Rectal smooth muscle tissue (tissue), 1 donor: ENCODE data around the gene MARCO.

Experiments
- H3K27ac ChIP-seq: one replicate; pipeline ENCODE4 v1.7.0; 2013; ENCODE audit warnings: low read depth, low read length, inconsistent platforms
- H3K27me3 ChIP-seq: one replicate; pipeline ENCODE4 v1.7.0; 2013; ENCODE audit warnings: low read length; ENCODE audit not compliant: control insufficient read depth, insufficient read depth
- H3K36me3 ChIP-seq: one replicate; pipeline ENCODE4 v1.7.0; 2013; ENCODE audit warnings: low read length; ENCODE audit not compliant: control insufficient read depth, insufficient read depth
- H3K4me1 ChIP-seq: one replicate; pipeline ENCODE4 v1.7.0; 2013; ENCODE audit warnings: low read length; ENCODE audit not compliant: control insufficient read depth, insufficient read depth
- H3K4me3 ChIP-seq: one replicate; pipeline ENCODE4 v1.7.0; 2013; ENCODE audit warnings: low read length
- H3K9ac ChIP-seq: one replicate; pipeline ENCODE4 v1.7.0; 2013; ENCODE audit warnings: low read length

MARCO gene

DNA sequence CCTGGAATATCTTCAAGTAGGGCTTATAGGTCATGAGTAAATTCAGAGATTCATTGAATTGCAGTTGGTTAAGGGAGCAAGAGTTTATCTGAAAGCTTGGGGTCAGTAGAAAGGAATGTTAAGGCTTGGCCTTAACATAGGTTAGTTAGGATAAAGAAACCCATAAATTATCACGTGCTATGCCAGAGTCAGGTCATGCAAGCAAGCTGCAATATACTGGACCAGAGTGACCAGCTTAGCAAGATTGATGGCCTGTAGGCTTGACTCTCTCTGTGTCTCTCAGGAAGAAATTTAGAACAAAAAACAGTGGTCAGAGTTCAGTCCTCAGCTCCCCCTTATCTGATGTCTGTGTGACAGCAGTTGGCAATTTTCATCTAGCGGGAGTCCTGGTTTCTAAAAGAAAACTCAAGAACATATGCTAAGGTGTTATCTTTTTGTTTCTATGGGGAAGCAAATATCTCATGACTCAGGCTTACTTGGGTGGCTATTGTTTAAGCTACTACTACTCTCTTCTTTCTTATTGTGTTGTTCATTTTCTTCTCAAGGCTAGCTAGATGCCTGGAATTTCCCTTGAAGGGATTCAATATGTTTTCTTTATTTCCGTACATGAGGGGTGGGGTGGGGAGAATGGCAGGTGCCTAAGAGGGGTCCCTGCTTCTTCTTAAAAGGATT is 28.7 kb upstream of the MARCO start:
- H3K27ac ChIP-seq, result no peak overlapping the region
- no peaks in the 10 kb centered on the region for H3K27me3 ChIP-seq
- H3K4me1 ChIP-seq, result no peaks in the 10 kb centered on the region
- H3K36me3 ChIP-seq, result no peaks in the 10 kb centered on the region
- H3K4me3 ChIP-seq, result no peak overlapping the region
- H3K9ac ChIP-seq, result no peak overlapping the region

DNA sequence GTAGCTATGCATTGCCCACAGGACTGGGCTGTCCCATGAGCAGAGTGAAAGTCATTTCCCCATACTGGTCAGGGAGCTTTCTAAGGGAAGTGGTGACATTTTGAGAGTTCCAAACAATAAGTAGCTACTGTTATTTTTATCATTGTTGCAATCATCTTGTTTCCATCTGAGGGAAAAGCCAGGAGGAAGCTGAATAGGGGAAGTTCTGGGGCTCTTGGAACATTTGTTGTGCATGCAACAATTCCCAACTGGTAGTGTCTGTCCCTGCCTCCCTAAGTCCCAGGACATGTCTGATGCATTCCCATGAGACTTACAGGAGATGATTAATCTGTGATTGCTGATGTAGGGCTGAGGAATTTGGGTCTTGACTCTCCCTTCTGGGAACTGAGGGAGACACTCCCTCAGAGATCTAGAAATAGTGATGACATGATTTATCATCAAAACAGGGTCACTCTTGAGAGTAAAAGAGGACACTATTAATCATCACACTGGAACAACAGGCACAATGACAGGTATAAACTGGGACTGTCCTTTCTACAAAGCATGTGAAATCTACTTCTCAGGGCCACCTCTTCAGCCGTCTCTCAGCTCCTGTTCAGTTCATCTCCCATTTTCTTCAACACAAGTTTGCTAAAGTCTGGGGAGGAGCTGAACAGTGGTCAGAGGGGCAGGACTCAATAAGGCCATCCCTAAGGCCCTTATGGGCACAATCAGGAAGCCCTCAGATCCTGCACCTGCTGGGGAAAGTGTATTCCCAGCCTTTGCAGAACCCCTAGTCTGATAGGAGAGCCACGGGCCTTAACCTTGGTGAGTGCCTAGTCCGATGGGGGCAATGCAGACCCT is 28.0 kb upstream of the MARCO start:
- H3K9ac ChIP-seq, result no peak overlapping the region
- H3K4me3 ChIP-seq, result no peak overlapping the region
- no peak overlapping the region for H3K27ac ChIP-seq
- H3K27me3 ChIP-seq, result no peaks in the 10 kb centered on the region
- H3K36me3 ChIP-seq, result no peaks in the 10 kb centered on the region
- H3K4me1 ChIP-seq, result no peaks in the 10 kb centered on the region

DNA sequence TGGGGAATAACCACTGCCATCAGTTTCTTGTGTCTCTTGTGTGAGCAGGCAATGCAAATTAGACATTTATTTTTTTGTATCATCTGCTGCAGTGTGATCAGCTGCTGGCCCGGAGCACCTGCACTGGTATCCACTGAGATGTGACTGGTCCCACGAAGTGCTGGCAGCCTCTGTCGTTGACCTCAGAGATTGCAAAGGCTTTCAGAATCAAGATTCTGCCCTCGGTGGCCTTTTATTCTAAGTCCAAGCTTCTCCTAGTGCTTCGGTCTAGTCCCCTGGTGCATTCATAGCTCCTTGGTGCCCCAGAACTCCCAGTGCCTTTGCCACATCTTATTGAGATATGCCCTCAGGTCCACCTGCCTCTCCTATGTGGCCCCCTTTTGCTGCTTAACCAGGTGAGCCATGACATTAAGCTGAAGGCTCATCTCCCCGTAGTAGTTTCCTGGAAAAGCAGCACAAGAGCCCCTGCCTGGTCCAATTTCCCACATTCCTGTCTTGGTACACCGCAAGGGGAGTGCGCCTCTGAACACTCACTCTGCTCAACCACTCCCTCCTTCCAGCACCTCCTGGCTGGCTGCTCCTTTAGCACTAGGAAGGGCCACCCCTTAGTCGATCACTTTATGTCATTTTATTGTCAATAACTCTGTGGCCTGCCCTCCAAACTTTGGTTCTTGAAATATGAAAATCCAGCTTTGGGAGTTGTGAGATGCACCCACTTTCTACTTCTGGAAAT is 27.1 kb upstream of the MARCO start:
- no peak overlapping the region for H3K27ac ChIP-seq
- no peak overlapping the region for H3K9ac ChIP-seq
- no peaks in the 10 kb centered on the region for H3K4me1 ChIP-seq
- no peaks in the 10 kb centered on the region for H3K36me3 ChIP-seq
- H3K4me3 ChIP-seq, result no peak overlapping the region
- H3K27me3 ChIP-seq, result no peaks in the 10 kb centered on the region

DNA sequence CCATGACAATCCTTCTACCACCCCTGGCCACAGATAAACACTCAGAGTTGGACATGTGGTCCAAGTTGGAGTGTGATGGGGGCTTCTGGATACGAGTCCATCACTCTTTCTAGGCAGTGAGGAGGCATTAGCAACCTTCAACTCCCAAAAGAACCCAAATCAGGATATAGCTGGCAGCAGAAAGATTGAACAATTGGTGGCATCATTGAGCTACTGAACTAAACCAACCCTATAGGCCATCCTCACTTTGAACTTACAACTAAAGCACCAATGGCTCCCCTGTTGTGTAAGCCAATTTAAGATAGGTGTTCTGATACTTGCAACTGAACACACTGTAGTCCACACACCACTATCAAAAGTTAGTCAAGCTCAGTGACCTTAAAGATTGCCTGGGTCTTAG is 24.0 kb upstream of the MARCO start:
- Histone ChIP-seq H3K27ac (no peak overlapping the region), H3K36me3 (no peaks in the 10 kb centered on the region), H3K27me3 (no peaks in the 10 kb centered on the region), H3K4me1 (no peaks in the 10 kb centered on the region), H3K9ac (no peak overlapping the region), H3K4me3 (no peak overlapping the region)

DNA sequence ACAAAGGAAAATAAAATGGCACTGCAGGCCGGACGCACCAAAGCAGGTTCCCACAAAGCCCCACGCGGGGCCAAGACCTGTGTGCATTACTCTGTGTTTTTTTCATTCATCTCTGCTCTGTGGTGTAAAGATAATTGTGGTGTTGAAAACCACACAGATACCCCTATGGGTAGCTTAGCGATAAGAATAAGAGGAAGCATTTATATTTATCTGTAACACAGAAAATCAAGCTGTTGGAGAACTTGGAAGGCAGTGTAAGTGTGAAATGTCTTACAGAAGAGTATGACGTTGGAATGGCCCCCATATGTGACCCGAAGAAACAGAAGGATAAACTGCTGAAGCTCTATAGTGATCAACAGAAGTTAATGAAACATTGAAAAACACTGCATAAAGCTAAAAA is 20.3 kb upstream of the MARCO start:
- H3K27me3 ChIP-seq, result no peaks in the 10 kb centered on the region
- no peaks in the 10 kb centered on the region for H3K4me1 ChIP-seq
- no peak overlapping the region for H3K4me3 ChIP-seq
- no peaks in the 10 kb centered on the region for H3K36me3 ChIP-seq
- H3K9ac ChIP-seq, result no peak overlapping the region
- H3K27ac ChIP-seq, result no peak overlapping the region

DNA sequence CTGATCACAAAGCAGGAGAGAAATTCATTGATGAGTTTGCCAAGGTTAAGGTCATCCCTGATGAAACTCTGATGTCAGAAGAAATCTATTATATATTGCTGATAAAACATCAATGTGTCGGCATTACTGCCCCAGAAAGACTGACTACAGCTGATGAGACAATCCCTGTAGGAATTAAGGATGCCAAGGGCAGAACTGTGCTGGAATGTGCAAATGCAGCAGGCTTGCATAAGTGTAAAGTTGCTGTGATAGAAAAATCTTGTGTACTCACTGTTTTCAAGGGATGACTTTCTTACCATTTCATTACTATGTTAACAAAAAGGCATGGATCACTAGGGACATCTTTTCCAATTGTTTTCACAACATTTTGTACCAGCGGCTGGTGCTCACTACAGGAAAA is 19.7 kb upstream of the MARCO start:
- H3K4me1 ChIP-seq, result no peaks in the 10 kb centered on the region
- H3K4me3 ChIP-seq, result no peak overlapping the region
- H3K9ac ChIP-seq, result no peak overlapping the region
- H3K36me3 ChIP-seq, result no peaks in the 10 kb centered on the region
- no peak overlapping the region for H3K27ac ChIP-seq
- H3K27me3 ChIP-seq, result no peaks in the 10 kb centered on the region

DNA sequence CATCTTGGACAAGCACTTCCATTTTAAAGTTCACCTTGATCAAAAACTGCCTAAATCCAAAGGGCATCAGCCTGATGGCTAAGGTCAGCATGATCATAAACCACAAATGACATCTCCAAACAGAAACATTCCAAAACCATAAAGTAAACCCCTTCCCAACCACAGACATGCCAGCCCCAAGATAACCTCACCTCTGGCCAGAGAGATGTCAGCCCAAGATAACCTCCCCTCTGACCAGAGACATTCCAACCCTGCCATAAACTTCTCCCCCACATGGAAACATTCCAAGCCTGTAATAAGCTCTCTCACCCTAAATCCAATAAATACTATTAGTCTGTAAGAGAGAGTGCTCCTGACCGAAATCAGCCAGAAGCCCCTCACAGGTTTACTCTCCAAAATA is 18.6 kb upstream of the MARCO start:
- Histone ChIP-seq H3K27ac (no peak overlapping the region), H3K9ac (no peak overlapping the region), H3K27me3 (no peaks in the 10 kb centered on the region), H3K4me3 (no peak overlapping the region), H3K4me1 (no peaks in the 10 kb centered on the region), H3K36me3 (no peaks in the 10 kb centered on the region)

DNA sequence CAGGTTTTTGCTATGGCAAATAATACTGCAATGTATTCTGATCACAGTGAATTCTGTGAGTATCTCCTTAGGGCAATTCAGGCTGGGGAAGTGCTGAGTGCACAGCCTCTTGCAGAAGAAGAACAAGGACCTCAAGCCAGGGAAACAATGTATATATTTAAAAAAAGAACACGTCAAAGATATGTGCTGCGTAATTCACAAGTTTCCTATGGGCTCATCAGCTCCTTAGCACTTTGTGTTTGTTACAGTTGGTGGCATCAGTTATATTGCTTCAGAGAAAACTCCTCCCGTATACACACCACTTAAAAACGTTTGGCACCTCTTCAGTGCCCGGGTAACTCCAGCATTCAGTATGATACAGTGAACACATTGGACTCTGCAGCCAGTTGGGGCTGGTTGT is 16.5 kb upstream of the MARCO start:
- no peak overlapping the region for H3K4me3 ChIP-seq
- no peak overlapping the region for H3K9ac ChIP-seq
- no peak overlapping the region for H3K27ac ChIP-seq
- no peaks in the 10 kb centered on the region for H3K4me1 ChIP-seq
- H3K36me3 ChIP-seq, result no peaks in the 10 kb centered on the region
- no peaks in the 10 kb centered on the region for H3K27me3 ChIP-seq

DNA sequence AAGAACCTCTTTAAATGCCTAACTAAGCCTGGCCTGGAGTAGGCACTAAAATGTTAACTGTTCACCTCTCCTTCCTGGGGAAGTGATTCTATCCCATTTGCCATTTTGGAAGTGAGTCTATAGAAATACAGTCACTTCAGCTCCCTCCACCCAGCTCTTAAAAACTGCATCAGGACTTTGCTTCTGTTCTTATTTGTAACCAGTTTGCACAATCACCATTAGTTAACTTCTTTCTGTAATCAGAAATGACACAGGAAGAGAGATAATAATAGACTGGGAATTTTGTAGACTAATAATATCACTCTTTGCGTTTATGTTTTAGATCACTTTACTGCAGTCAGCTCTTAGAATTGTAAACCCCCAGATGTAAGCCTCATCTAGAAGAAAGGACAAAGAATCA is 16.0 kb upstream of the MARCO start:
- no peak overlapping the region for H3K4me3 ChIP-seq
- no peaks in the 10 kb centered on the region for H3K4me1 ChIP-seq
- no peaks in the 10 kb centered on the region for H3K36me3 ChIP-seq
- H3K27ac ChIP-seq, result no peak overlapping the region
- H3K9ac ChIP-seq, result no peak overlapping the region
- H3K27me3 ChIP-seq, result no peaks in the 10 kb centered on the region

DNA sequence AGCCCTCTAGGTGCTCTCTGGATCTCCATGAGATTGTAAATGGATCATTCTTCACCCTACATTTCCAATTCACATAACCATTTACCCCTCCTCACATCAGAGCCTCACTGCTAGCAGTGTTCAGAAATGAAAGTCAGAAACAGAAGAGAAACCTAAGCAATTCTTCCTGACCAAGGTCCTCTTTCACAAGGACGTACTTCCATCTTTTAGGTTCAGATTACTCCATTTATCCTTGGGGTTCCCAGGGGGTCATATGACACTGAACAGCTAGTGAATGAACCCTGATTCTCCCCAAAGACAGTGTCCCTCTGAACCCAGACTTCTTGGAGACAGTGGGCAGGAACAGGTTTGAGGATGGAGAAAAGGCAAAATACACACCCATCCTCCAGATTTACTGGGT is 12.9 kb upstream of the MARCO start:
- Histone ChIP-seq H3K27ac (no peak overlapping the region), H3K9ac (no peak overlapping the region), H3K4me3 (no peak overlapping the region), H3K27me3 (no peaks in the 10 kb centered on the region), H3K4me1 (no peaks in the 10 kb centered on the region), H3K36me3 (no peaks in the 10 kb centered on the region)

DNA sequence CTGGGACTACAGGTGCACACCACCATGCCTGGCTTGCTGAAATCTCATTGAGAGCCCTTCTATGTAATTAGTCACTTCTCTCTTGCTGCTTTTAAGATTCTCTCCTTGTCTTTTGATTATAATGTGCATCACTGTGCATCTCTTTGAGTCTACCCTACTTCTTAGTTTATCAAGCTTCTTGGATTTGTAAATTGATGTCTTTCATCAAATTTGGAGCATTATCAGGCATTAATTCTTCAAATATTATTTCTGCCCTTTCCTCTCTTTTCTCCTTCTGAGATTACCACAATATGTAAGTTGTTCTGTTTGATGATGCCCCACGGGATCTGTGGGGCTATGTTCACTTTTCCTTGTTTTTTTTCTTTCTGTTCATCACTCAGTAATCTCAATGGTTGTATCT is 9.0 kb upstream of the MARCO start:
- no peaks in the 10 kb centered on the region for H3K36me3 ChIP-seq
- H3K4me1 ChIP-seq, result no peaks in the 10 kb centered on the region
- no peak overlapping the region for H3K4me3 ChIP-seq
- H3K9ac ChIP-seq, result no peak overlapping the region
- H3K27ac ChIP-seq, result no peak overlapping the region
- no peaks in the 10 kb centered on the region for H3K27me3 ChIP-seq

DNA sequence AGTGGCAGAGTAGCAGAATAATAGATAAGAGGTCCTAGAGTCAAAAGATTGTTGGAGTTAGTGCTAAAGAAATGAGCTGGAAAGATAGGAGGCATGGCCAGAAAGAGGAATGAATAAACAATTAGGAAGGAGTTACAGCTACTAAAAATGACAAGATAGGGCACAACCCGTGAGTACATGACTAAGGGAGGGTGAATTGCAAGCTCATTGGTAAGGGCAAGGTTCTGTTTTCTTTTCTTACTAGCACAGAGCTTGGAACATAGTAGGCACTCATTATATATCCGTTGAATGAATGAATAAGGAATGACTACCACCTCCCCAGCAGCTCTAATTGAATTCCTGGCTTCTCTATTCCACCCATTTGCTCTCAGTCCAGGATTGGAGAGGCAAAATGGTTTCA is 5.7 kb upstream of the MARCO start:
- H3K4me1 ChIP-seq, result no peaks in the 10 kb centered on the region
- H3K4me3 ChIP-seq, result no peak overlapping the region
- H3K27ac ChIP-seq, result no peak overlapping the region
- H3K9ac ChIP-seq, result no peak overlapping the region
- no peaks in the 10 kb centered on the region for H3K36me3 ChIP-seq
- no peaks in the 10 kb centered on the region for H3K27me3 ChIP-seq
